Stimulated activated CD4-positive, alpha-beta T cell treated with anti-CD3 and anti-CD28 coated beads, Interleukin-4, amount 100 ng/mL, for 4 hours (primary cell): ENCODE results near the gene SPTSSA.
"Not testable (repeated sequence)": the region's sequence is repeated elsewhere in the genome, so short reads cannot be mapped to it uniquely, and the experiment has no call there.

Source experiments
- DNase-seq, 2 experiments: peaks; one replicate each; pipeline ENCODE4 v3.0.0-alpha.2; 2020

The SPTSSA gene

DNA sequence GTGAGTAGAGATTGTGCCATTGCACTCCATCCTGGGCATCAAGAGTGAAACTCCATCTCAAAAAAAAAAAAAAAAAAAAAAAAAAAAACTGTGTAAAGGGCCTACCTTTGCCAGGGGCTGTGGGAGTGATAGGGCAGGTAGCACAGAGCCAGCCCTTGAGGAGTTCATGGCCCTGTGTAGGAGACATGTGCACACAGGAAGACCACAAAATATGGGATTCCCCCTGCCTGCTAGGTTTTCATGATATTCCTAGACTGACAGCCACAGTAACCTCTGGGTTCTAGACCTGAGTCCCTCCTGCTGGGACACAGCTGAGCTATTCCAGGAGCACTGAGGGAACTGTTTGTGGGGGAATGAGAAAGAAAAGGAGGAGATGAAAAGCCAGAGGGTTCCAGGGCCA, 8.3 kb upstream of the SPTSSA start:
- no peak for DNase-seq

GRCh38 chr14:34466691-34467090, 4.7 kb upstream of the SPTSSA start:
- no peak for DNase-seq

DNA sequence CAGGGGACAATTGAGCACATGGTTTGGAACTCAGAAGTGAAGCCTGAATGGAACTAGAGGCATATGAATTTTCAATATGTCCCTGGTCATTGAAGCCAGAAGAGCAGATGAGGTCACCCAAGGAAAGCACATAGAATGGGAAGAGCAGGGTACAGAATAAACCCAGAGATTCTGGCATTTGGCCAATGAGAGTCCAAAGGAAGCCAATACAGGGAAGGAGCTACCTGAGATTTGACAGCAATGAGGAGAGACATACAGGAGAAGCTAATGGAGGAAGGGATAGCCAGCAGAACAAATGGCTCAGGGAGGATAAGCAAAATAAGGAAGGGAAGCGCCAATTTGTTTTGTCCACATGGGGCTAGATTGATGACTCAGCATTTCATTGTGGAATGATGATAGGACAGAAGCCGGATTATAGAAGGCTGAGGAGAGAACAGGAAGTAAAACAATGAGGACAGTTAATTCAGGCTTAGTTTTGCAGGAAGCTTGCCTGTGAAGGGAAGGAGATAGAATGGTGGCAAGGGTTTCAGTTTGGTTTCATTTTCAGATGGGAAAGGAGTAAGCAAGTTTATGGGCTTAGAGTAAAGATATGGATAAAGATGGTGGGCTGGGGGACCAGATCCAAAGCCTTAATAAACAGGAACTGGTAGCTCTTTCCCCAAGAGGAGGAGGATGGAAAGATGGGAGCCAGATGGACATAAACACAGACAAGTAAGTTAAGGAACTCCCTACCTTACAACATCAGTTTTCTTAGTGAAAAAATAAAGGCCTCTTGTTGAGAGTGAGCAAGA, 3.2 kb upstream of the SPTSSA start:
- no peak for DNase-seq

DNA sequence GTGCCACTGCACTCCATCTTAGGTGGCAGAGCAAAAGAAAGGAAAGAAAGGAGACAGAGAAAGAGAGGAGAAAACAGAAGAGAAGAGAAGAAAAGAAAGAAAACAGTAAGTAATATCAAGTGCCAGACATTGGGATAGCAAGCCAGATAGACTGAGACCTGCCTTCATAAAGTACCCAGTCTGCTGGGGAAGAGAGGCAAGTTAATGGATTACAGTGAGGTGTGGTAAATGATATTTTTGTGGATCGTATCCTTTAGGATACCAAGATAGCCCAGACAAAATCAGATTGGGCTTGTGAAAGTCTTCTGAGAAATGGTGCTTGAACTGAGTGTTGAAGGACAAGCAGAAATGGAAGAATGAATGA, 1.5 kb upstream of the SPTSSA start:
- no peak for DNase-seq

DNA sequence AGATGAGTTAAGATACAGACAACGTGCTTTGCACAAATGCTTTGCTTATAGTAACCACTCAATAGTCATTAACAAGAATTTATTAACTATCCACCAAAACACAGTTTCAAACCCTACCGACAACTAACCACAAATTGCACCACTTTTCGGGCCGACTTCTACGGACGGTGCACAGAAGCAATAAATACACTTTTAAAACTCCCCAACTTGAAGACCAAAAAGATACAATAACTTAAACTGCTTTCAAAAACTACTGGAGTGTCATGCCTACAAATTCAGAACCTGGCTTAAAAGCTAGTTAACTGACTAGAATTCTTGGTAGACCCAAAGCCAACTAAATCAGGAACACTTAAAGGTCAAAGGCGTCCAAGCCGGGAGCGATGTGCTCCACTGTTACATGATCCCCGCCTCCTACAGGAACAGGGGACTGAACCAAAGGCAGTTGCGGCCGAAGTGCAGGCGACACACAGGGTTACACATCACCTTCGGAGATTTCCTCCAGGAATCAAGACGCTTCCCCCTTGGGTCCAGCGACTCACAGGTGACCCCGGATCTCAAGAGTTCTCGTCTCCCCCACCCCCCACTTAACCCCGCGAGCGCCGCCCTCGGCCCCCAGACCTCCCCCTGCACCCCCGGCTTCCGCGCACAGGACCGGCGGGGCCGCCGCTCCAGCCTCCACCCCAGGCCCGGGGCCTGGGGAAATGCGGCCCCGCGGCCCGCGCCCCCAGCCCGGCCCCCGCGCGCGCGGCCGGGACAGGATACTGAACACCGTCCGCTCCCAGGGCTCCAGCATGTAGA, 507 bp downstream of the SPTSSA start:
- peak in 1 of 2 experiments; percentile 4 for DNase-seq

DNA sequence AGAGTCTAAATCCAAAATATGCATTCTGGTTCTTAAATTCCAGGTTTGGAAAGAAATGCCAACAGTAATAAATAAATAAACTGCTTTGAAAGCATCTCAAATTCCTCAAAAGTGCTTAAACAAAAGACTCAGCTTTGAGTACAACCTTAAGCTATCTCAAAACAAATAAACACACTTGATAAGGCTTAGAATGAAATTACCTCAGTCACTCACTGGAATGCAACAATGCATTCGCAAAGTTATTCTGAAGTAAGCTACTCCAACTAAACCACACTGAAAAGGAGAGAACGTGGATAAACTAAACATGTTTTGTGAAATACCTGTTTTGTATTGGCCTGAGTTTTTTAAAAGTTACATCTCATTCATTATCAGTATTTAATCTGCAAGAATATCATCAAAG, 1.2 kb downstream of the SPTSSA start:
- no peak for DNase-seq

GRCh38 chr14:34460295-34460694, 1.7 kb downstream of the SPTSSA start:
- no peak for DNase-seq

DNA sequence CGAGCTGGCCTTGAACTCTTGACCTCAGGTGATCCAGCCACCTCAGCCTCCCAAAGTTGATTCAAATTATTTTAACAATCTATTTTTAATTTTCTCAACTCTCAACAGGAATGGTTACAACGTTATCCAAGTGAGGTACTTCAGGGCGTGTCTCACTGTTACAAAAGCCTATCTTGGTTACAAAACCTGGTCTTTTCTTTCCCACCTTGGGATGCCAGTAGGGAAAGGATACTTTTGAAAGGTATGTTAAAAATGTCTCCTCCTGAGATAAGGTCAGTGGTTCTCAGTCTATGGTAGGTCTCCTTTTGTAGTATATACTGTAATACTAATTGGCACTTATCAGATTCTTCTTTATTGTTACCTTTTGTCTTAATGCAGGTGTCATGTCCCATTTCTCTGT, 4.9 kb downstream of the SPTSSA start:
- no peak for DNase-seq

DNA sequence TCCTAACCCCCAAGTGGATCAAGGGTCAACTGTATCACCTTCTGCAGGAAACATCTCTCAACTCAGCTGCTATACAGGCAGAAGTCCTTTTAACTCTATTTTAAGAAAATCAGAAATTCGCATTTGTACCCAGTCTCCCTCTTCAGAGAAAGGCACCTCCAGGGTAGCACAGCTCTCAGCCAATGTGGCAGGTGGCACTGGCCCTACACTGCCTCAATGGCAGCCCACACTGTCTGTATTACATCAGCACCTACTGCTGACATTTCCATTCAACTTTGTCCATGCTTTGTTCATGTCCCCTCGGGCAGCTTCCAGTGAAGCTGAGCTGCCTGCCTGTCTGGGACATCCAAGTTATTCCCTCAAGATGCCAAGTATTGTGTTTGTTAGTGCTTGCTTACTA, 8.8 kb downstream of the SPTSSA start:
- DNase-seq = no peak

DNA sequence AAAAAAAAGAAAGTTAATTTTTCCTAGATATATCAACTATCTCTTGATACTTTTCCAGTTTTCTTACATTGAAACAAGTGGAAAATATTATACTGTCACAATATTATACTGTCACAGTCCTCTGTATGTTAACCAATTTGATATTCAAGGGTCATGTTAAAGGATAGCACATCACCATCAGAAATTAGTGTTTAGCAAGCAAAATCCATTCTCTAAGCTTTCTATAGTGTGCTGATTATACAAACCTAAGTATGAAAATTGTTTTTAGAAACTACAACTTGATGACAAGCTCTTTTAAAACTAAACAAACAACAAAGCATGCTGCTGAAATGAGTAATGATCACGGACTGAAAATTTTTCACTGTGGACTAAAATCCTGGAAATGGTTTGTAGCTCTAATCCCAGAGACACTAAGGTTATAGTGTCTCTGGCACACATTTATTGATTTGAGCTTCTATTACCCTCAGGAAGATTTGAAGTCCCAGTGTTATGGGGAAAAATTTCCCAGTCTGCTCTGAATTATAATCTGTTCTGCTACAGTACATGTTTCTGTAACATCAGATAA, 9.7 kb downstream of the SPTSSA start:
- DNase-seq = no peak

- no peak for DNase-seq
Observed at GRCh38 chr14:34450958-34451357, 11.1 kb downstream of the SPTSSA start.

DNA sequence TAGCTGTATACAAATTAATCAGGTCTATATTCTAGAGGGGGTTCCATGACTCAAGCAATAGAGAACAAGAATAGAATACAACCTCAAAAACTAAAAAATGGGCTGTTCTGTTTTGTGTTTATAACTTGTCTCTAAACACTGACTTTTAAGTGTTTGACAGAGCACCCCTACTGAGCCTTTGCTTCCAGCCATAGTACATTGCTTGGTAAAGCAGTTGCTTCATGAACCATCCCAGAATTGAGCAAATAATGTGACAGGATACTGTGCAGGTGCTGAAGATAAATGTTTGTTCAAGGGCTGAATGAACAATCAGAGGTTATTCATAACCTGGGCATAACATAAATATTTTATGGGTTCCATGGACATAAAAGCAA, 11.5 kb downstream of the SPTSSA start:
- no peak for DNase-seq

- no peak for DNase-seq
Observed at GRCh38 chr14:34449819-34450541, 12.1 kb downstream of the SPTSSA start.

DNA sequence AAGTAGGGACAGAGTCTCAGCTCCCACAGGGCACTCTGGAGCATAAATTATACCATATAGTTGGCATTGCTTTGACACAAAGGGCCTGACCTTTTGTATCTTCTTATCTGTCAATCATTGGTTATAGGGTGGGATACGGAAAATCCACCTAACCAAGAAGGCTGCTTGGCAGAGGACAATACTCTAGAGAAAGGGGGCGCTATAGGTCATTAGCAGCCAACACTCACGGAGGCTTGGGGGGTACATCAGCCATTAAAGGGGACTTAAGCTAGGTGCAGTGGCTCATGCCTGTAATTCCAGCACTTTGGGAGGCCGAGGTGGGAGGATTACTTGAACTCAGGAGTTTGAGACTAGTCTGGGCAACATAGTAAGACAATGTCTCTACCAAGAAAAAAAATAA, 22.9 kb downstream of the SPTSSA start:
- no peak for DNase-seq

- DNase-seq = no peak
Observed at GRCh38 chr14:34438438-34438837, 23.6 kb downstream of the SPTSSA start.

DNA sequence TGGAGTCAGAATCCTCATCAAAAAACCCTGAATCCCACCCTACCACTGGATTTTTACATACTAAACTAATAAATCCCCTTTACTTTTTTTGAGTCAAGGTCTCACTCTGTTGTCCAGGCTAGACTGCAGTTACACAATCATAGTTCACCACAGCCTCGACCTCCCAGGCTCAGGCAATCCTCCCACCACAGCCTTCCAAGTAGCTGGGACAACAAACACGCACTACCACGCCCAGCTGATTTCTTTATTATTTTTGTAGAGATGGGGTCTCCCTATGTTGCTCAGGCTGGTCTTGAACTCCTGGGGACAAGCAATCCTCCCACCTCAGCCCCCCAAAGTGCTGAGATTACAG, 24.3 kb downstream of the SPTSSA start:
- no peak for DNase-seq

GRCh38 chr14:34436960-34437728, 24.9 kb downstream of the SPTSSA start:
- DNase-seq = no peak

DNA sequence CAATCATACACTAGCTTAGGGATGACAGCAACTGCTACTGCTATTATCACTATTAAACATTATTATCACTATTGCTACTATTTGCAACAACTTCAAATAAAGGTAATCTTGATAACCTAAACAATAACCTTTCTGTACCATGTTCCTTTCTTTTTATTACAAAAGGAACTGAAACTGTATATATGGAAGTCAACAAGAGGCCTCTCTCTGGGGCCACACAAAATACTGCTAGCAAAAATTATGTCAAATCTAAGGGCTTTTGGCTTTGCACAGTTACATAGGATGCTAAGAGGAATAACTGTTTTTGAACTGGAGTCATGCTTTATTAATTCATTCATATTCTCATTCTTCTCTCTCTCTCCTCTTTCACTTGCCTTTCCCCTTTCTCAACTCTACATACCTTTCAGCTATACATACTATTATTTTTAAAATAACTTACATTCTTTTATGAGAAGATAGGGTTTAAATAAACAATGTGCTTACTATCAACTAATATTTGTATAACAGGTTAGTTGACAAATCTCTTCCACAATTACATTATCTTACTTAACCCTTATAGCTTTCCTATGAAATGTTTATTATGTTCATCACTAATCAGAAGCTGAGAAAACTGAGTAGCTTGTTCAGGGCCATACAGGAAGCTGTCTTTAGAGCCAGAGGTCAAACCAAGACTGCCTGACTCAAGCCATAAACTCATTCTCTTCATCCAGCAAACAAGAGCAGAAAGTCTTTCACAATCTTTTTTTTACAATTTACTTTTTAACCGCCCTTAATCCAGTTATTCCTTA, 25.7 kb downstream of the SPTSSA start:
- DNase-seq = no peak

DNA sequence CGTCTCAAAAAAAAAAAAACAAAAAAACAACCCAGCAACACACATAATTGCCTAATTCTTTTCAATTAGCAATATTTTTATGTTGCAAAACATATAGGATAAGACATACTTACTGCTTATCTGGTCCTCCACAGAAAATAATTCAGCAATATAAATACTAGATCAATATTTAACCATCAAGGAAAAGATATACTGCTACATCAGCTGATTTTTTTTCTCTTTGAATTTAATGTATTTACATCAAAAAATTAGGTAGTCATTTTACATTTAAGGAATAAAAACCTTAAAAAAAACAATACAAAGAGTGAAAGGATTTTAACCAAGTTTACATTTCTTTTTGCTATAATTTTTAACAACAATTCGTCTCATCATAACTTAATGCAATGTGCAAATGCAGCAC, 28.1 kb downstream of the SPTSSA start:
- no peak for DNase-seq

GRCh38 chr14:34428102-34428466, 34.0 kb downstream of the SPTSSA start:
- not testable (repeated sequence) for DNase-seq

DNA sequence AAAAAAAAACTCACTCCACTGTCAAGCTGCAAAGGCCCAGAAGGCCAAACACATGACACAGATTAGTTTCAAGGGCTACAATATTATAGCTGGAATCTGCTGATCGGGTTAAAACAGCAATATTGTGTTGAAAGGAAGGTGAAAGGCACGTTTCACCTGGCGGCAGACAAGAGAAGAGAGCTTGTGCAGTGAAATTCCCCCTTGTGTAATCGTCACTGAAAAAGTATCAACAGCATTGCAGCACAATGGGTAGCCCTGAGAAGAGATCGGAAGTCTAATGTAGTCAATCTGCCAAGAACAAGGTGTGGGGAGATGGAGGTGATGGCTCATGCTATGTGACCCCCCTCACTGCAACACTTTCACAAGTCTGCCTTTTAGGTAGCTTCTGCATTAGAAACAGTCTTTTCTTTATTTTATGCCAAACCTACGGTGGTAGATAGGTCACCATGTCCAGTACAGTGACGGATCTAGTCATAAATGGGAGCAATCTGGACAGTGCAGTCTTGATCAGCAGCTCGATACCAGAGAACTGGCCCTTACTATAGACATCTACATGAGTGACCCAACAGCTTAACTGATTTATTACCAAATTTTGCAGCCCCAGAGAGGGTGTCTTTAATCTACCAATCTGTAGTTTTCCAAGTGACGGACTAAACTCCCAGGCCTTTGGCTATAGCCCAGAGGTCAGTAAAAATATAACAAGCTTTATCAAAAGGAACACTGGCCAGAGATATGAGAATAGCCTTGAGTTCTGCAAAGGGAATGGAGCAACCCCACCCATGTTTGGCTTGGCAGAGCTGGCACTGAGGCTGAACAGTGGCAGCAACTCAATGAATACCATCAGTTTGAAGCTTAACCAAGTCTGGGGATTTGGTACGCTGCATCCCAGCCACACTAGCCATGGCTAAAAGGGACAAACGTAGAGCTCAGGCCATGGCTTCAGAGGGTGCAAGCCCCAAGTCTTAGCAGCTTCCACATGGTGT, 35.4 kb downstream of the SPTSSA start:
- DNase-seq = no peak
